ENCODE data around the gene MYBPH.

MYBPH gene

DNA sequence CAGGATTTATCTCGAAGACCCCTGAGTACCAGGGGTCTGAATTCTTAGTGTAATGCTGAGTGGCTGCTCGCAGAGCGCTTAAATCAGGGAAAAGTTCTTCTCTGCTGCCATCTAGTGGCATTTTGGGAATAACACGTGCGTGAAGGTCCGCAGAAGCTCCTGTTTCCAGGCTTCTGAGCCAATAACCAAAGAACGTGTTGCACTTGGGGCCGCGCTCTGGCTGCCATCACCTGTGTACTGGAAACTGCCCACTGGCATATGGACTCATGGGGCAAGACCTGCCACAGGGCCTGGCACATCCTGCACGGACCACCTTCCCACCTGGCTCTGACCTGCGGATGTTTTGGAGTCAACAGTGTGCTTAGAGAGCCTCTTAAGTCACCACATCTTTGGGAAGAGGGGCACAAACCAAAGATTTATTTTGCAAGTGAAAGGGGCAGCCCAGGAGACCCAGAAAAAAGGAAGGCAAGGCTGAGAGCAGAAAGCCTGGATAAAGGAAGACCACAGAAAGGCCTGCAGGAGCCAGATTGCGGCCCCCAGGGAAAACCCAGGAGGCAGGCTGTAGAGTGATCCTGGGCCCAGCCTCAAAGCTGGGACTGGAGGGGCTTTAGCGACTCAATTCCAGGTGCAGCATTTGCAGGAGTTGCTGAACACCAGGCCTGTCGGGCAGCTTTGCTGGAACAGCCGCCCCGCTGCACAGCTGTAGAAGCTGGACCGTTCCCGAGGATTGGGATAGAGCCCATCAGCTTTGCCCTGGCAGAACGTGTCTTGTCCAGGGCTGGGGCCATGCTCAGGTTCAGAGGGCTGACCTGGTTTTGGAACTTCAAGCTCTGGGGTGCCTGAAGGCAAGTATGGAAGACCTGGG, 40.9 kb upstream of the MYBPH start:
- Histone ChIP-seq H3K36me3 (no peaks in the 10 kb centered on the region), H3K4me3 (peak overlapping the region in 1 of 10 experiments; percentile 3; a peak in 1 of 20 replicates), H3K9ac (peak overlapping the region in 6 of 11 experiments; percentile 32 to 63 (median 42); a peak in 11 of 22 replicates), H3K4me2 (peak overlapping the region; percentile 64 to 93 (median 82)), H3K4me1 (peaks cover 39 to 62% (median 49%) of the 10 kb centered on the region in 10 experiments), H3K27me3 (0 out of 22 replicates have a peak, but pooled peaks cover 0 to 8% (median 0%) of the 10 kb centered on the region in 11 experiments), H4K20me1 (peaks cover 0 to 9% (median 0%) of the 10 kb centered on the region in 11 experiments; a peak in 1 of 22 replicates), H3K27ac (peak overlapping the region in 6 of 11 experiments; percentile 29 to 64 (median 52); a peak in 11 of 22 replicates), H3K9me3 (replicated peaks in 1 of 11) (no peaks in the 10 kb centered on the region)
- TF ChIP-seq Cebpa-rat (IDR thresholded peaks at IDR 0.05) = no peak

DNA sequence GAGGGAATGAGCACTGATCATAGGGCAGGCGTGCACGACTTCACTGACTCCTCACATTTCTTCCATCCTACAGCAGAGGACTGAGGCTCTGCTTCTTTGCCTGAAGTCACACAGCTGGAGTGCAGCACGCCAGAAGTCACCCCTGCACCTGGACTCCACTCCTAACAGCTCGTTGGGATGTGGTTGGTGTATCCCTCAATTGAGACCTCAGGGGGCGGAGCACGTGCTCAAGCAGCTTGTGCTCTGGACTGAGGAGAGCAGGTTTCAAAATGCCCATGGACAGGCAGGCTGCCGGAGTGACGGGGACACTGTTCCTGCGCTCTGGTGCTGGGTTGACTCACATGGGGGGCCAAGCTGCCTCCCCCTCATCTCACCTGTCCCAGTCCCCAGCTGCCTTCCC, 39.9 kb upstream of the MYBPH start:
- peak overlapping the region in 4 of 11 experiments; percentile 15 to 51 (median 38); a peak in 5 of 22 replicates for H3K9ac ChIP-seq
- 0 out of 22 replicates have a peak, but pooled peaks cover 0 to 8% (median 0%) of the 10 kb centered on the region in 11 experiments for H3K27me3 ChIP-seq
- no peak overlapping the region for H3K4me3 ChIP-seq
- no peaks in the 10 kb centered on the region for H3K9me3 ChIP-seq (replicated peaks in 1 of 11)
- no peak for TF ChIP-seq Cebpa-rat (IDR thresholded peaks at IDR 0.05)
- peak overlapping the region; percentile 64 to 93 (median 82) for H3K4me2 ChIP-seq
- peaks cover 0 to 9% (median 0%) of the 10 kb centered on the region in 11 experiments; a peak in 1 of 22 replicates for H4K20me1 ChIP-seq
- no peaks in the 10 kb centered on the region for H3K36me3 ChIP-seq
- H3K4me1 ChIP-seq = peaks cover 39 to 62% (median 49%) of the 10 kb centered on the region in 10 experiments
- H3K27ac ChIP-seq = peak overlapping the region in 5 of 11 experiments; percentile 24 to 58 (median 51); a peak in 5 of 22 replicates

DNA sequence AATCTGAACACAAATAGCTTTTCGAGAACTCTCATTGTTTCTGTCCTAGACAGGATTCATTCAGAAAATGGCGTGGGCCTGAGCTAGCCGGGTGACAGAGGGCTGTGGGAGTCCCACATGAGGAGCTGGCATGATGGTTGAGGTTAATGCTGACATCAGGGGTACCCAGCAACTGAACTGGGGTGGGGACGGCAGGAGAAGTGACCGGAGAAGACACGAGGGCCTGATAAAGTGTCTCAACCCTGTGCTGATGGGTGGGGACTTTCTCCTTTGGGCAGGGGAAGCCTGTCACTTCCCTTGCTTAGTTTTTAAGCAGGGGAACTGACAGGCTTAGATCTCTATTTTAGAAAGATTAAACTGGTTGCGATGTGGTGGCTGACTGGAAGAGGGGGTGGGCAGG, 39.2 kb upstream of the MYBPH start:
- H3K9me3 ChIP-seq (replicated peaks in 1 of 11) = no peaks in the 10 kb centered on the region
- TF ChIP-seq Cebpa-rat (IDR thresholded peaks at IDR 0.05) = no peak
- no peaks in the 10 kb centered on the region for H3K36me3 ChIP-seq
- H3K9ac ChIP-seq = peak overlapping the region in 4 of 11 experiments; percentile 0 to 51 (median 32); a peak in 7 of 22 replicates
- H3K4me1 ChIP-seq = peaks cover 39 to 62% (median 49%) of the 10 kb centered on the region in 10 experiments
- H3K27me3 ChIP-seq = 0 out of 22 replicates have a peak, but pooled peaks cover 0 to 8% (median 0%) of the 10 kb centered on the region in 11 experiments
- H3K4me2 ChIP-seq = peak overlapping the region; percentile 64 to 93 (median 82)
- no peak overlapping the region for H3K4me3 ChIP-seq
- peak overlapping the region in 6 of 11 experiments; percentile 12 to 53 (median 34); a peak in 7 of 22 replicates for H3K27ac ChIP-seq
- peaks cover 0 to 9% (median 0%) of the 10 kb centered on the region in 11 experiments; a peak in 1 of 22 replicates for H4K20me1 ChIP-seq

DNA sequence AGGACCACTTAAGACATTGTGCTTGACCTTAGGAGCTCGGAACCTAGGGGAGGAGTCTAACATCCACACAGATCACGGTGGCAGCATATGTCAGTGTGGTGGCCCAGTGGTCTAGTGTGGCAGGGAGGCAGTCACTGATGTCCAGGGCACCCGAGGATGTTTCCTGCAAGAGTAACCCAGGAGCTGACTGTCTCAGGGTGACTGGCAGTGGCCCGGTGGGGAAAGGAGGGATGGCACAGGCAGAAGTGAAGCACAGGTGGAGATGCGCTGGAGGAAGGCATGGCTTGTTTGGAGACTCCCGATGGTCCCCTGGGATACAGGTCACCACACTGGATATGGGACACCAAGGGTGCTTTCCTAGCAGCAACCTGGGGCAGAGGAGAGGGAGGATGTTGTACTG, 37.5 kb upstream of the MYBPH start:
- Histone ChIP-seq H3K4me3 (no peak overlapping the region), H3K9ac (no peak overlapping the region), H3K4me2 (peak overlapping the region in 4 of 11 experiments; percentile 82 to 88 (median 87); a peak in 3 of 22 replicates), H3K27me3 (0 out of 22 replicates have a peak, but pooled peaks cover 0 to 8% (median 0%) of the 10 kb centered on the region in 11 experiments), H3K36me3 (no peaks in the 10 kb centered on the region), H3K27ac (no peak overlapping the region), H4K20me1 (peaks cover 0 to 9% (median 0%) of the 10 kb centered on the region in 11 experiments; a peak in 1 of 22 replicates), H3K9me3 (replicated peaks in 1 of 11) (no peaks in the 10 kb centered on the region), H3K4me1 (peaks cover 41 to 57% (median 46%) of the 10 kb centered on the region in 10 experiments)
- no peak for TF ChIP-seq Cebpa-rat (IDR thresholded peaks at IDR 0.05)

DNA sequence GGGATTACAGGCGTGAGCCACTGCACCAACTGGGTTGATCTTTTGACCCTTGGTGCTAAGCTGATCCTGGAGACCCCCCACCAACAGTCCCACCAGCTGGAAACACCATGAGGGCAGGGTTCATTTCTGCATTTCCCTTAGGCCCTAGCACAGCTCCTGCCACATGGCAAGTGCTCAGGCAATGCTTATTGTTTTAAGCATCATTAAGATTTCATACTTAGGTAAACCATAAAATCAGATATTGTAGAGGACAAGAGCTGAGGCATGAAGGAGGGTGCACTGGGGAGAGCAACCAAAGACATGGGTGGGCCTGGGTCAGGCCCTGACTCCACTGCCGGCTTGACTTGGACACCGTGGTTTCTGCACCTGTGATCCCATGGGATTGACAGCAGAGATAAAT, 36.2 kb upstream of the MYBPH start:
- no peak overlapping the region for H3K4me3 ChIP-seq
- H3K27ac ChIP-seq = no peak overlapping the region
- TF ChIP-seq Cebpa-rat (IDR thresholded peaks at IDR 0.05) = no peak
- H3K9me3 ChIP-seq (replicated peaks in 1 of 11) = no peaks in the 10 kb centered on the region
- peaks cover 0 to 5% (median 0%) of the 10 kb centered on the region in 11 experiments; a peak in 1 of 22 replicates for H4K20me1 ChIP-seq
- no peak overlapping the region for H3K9ac ChIP-seq
- H3K4me1 ChIP-seq = peaks cover 30 to 52% (median 41%) of the 10 kb centered on the region in 10 experiments
- 0 out of 22 replicates have a peak, but pooled peaks cover 0 to 4% (median 0%) of the 10 kb centered on the region in 11 experiments for H3K27me3 ChIP-seq
- H3K4me2 ChIP-seq = no peak overlapping the region
- no peaks in the 10 kb centered on the region for H3K36me3 ChIP-seq

DNA sequence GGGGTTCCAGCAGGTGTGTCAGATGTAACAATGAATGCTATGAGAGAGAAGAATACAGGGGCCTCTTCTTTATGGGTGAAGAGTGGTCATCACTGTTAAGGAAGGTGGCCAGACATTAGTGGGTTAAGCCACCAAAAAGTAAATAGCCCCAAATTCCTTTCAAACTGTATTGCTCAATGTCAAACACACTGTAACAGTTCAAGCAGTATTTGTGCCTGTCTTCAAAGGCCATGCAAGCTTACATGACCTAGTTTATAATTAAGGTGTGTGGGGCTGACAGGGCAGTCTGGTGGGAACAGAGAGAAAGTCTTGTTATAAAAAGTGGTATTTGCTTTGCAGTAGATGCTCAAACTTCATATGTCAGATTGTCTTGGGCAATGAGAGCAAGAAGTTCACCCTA, 35.4 kb upstream of the MYBPH start:
- Histone ChIP-seq H3K27me3 (no peaks in the 10 kb centered on the region), H3K27ac (no peak overlapping the region), H3K4me3 (no peak overlapping the region), H3K4me2 (no peak overlapping the region), H4K20me1 (no peaks in the 10 kb centered on the region), H3K9me3 (replicated peaks in 1 of 11) (no peaks in the 10 kb centered on the region), H3K4me1 (peaks cover 22 to 44% (median 37%) of the 10 kb centered on the region in 10 experiments), H3K9ac (no peak overlapping the region), H3K36me3 (no peaks in the 10 kb centered on the region)
- no peak for TF ChIP-seq Cebpa-rat (IDR thresholded peaks at IDR 0.05)

DNA sequence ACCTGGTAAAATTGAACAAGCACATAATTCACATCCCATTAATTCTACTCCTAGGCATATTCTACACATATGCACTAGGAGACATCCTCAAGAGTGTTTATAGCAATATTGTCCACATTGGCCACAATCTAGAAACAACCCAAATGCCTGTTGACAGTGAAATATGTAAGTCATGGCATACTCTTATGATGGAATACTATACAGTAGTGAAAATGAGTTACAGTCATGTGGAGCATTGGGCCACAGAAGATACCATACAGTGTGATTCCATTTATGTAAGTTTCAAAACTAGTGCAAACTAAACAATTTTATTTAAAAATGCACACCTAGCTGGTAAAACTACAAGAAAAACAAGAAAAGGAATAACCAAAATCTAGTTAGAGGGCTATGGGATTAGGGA, 34.7 kb upstream of the MYBPH start:
- H3K9me3 ChIP-seq (replicated peaks in 1 of 11) = no peaks in the 10 kb centered on the region
- no peaks in the 10 kb centered on the region for H3K27me3 ChIP-seq
- H4K20me1 ChIP-seq = no peaks in the 10 kb centered on the region
- H3K9ac ChIP-seq = no peak overlapping the region
- H3K4me3 ChIP-seq = no peak overlapping the region
- H3K4me1 ChIP-seq = peaks cover 16 to 38% (median 31%) of the 10 kb centered on the region in 10 experiments
- H3K36me3 ChIP-seq = no peaks in the 10 kb centered on the region
- H3K27ac ChIP-seq = no peak overlapping the region
- no peak overlapping the region for H3K4me2 ChIP-seq
- TF ChIP-seq Cebpa-rat (IDR thresholded peaks at IDR 0.05) = no peak

DNA sequence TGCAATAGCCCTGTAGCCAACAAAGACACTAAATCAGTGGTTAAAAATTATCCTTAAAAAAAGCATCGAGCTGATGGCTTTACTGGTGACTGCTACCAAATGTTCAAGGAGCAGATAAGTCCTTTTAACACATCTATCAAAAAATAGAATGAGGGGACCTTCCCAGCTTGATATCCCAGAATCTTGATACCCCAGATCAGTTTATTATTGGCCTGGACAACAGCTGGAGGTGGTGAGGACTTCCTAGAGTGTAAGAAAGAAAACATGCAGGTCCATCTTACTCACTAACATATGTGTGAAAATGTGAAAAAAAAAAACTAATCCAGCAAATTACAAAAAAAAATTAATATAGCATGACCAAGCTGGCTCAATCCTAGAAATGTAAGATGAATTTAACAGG, 32.6 kb upstream of the MYBPH start:
- Histone ChIP-seq H3K4me3 (no peak overlapping the region), H3K4me1 (peaks cover 2 to 27% (median 12%) of the 10 kb centered on the region in 10 experiments; a peak in 19 of 20 replicates), H3K9ac (no peak overlapping the region), H3K27me3 (no peaks in the 10 kb centered on the region), H3K9me3 (replicated peaks in 1 of 11) (no peaks in the 10 kb centered on the region), H3K27ac (no peak overlapping the region), H4K20me1 (no peaks in the 10 kb centered on the region), H3K4me2 (peak overlapping the region in 9 of 11 experiments; percentile 6 to 41 (median 27); a peak in 11 of 22 replicates), H3K36me3 (no peaks in the 10 kb centered on the region)
- no peak for TF ChIP-seq Cebpa-rat (IDR thresholded peaks at IDR 0.05)

- no peaks in the 10 kb centered on the region for H3K36me3 ChIP-seq
- peaks cover 4 to 31% (median 13%) of the 10 kb centered on the region in 10 experiments; a peak in 19 of 20 replicates for H3K4me1 ChIP-seq
- H3K4me3 ChIP-seq = no peak overlapping the region
- H3K27ac ChIP-seq = no peak overlapping the region
- peak overlapping the region in 9 of 11 experiments; percentile 6 to 41 (median 27); a peak in 16 of 22 replicates for H3K4me2 ChIP-seq
- no peak overlapping the region for H3K9ac ChIP-seq
- H3K27me3 ChIP-seq = no peaks in the 10 kb centered on the region
- no peaks in the 10 kb centered on the region for H3K9me3 ChIP-seq (replicated peaks in 1 of 11)
- H4K20me1 ChIP-seq = no peaks in the 10 kb centered on the region
- no peak for TF ChIP-seq Cebpa-rat (IDR thresholded peaks at IDR 0.05)
These were observed 32.1 kb upstream of the MYBPH start for GRCh38 chr1:203207751-203208150.
